Measurements from ENCODE around the gene CBX7. TPM values are rescaled to one million over a fixed set of nuclear protein-coding genes. Genes with fewer than 3 reads are reported as not detected.

The CBX7 gene
- total and polyA plus RNA-seq, 2 donors (not counting 3 experiments of a cell fraction or from before 2014, with no cell fraction given) = 3.4 to 7.1 TPM

- Histone ChIP-seq H3K4me1 (ENCODE audit: control insufficient read depth, extremely low read depth, insufficient read depth, low read length) (peaks cover 81% of the 10 kb centered on the region), H3K27ac (ENCODE audit: insufficient read depth, low read depth, low read length) (peak overlapping the region; percentile 99), H3K9me1 (replicated peaks; ENCODE audit: control insufficient read depth, extremely low read depth, insufficient read depth, low read length) (no peaks in the 10 kb centered on the region), H3K79me2 (ENCODE audit: control insufficient read depth, insufficient read depth, low read length) (no peaks in the 10 kb centered on the region), H3K9ac (replicated peaks; ENCODE audit: extremely low read depth, insufficient read depth, low read length) (peak overlapping the region; percentile 80), H4K20me1 (replicated peaks; ENCODE audit: control insufficient read depth, extremely low read depth, insufficient read depth, low read length) (no peaks in the 10 kb centered on the region), H3K27me3 (ENCODE audit: control insufficient read depth in 2 of 2, insufficient read depth in 2 of 2, low read length in 2 of 2) (no peaks in the 10 kb centered on the region), H2AFZ (ENCODE audit: low read depth, low read length) (no peak overlapping the region), H3K36me3 (ENCODE audit: control insufficient read depth in 2 of 2, extremely low read depth in 1 of 2, insufficient read depth in 2 of 2, low read length in 2 of 2) (no peaks in the 10 kb centered on the region), H3K9me3 (replicated peaks; ENCODE audit: control insufficient read depth, insufficient read depth, low read length) (no peaks in the 10 kb centered on the region), H3K4me3 (replicated peaks in 1 of 3; ENCODE audit: insufficient read depth in 1 of 3, low read depth in 1 of 3, low read length in 3 of 3) (no peak overlapping the region), H3K4me2 (ENCODE audit: insufficient read depth, low read length) (peak overlapping the region; percentile 12)
- DNase-seq (ENCODE audit: low read depth, low spot score) (peak; percentile 78), FAIRE-seq (peak; percentile 86)
- no TSS peak for BruUV-seq (replicated peaks)
- dilution Hi-C loops (cut with MboI; ENCODE audit: extremely low pct_ligation_motif_present, low sequenced_read_pairs) = no loop called here
- ChIA-PET CTCF (interaction anchor here (1.0 to 2.2 kb wide), 6 partner anchors 54 to 353 kb away, joined by 3 to 6 read pairs (median 4); partner anchors contain the start of gene PDGFB), POLR2A (interaction anchor here (1.6 to 2.0 kb wide), 2 partner anchors 38 to 143 kb away, joined by 7 read pairs; no protein-coding TSS in a partner anchor)
- intact Hi-C loops (cut with micrococcal nuclease) = loop anchor here (10.0 kb wide), 1 partner anchor 349 kb away; the partner anchor contains the start of gene ATF4
- TF ChIP-seq CTCF (IDR thresholded peaks at IDR 0.05; ENCODE audit: extremely low read depth in 1 of 2, insufficient read depth in 1 of 2, low read depth in 1 of 2, low read length in 2 of 2) (no peak), MAX (IDR thresholded peaks at IDR 0.05; ENCODE audit: insufficient read depth, insufficient read length) (peak; percentile 11), POLR2A (IDR thresholded peaks at IDR 0.05; ENCODE audit: low read depth, low read length) (peak; percentile 45), EZH2 (IDR thresholded peaks at IDR 0.05; ENCODE audit: borderline replicate concordance, low read depth, low read length, severe bottlenecking) (no peak), FOS (IDR thresholded peaks at IDR 0.05; ENCODE audit: borderline replicate concordance, insufficient read depth, low read length) (peak; percentile 39), JUN (IDR thresholded peaks at IDR 0.05; ENCODE audit: borderline replicate concordance, insufficient read depth, insufficient read length, low read depth) (no peak), GATA2 (IDR thresholded peaks at IDR 0.05; ENCODE audit: insufficient read depth, insufficient read length, low read depth, low read length) (peak; percentile 54), MYC (IDR thresholded peaks at IDR 0.05; ENCODE audit: low read depth, low read length) (no peak), POLR2AphosphoS5 (IDR thresholded peaks at IDR 0.05; ENCODE audit: insufficient read depth, low read depth, low read length) (peak; percentile 97)
These were observed 23.7 kb upstream of the CBX7 start for GRCh38 chr22:39176143-39176713.

Measured in endothelial cell of umbilical vein (primary cell).